Caco-2 (cell line): ENCODE measurements around the gene UNC45A. TPM values are rescaled to one million over a fixed set of nuclear protein-coding genes. Genes with fewer than 3 reads are reported as not detected.

ENCODE experiments used
- BruUV-seq: library from RNA; stranded (reverse); fragments of 400-500 nt; replicated peaks from 2 replicates; lab custom pipeline; 2021; lab: Mats Ljungman, UMichigan
- CTCF ChIA-PET: fragments of 300-600 bp; sonication (Branson Sonifier 250); formaldehyde crosslinking; loops from one replicate; lab custom pipeline; 2022; ENCODE audit warnings: antibody characterized with exemption; lab: Charles Lee
- POLR2A ChIA-PET: fragments of 300-600 bp; sonication (Branson Sonifier 250); formaldehyde crosslinking; loops from one replicate; lab custom pipeline; 2022; ENCODE audit warnings: antibody characterized with exemption; lab: Charles Lee
- DNase-seq, 2 experiments: peaks; one replicate each; pipeline versions ENCODE4 v3.0.0 to v3.0.0-alpha.2; 2020 to 2022
- H3K27me3 ChIP-seq: replicated peaks from 2 replicates; pipeline ENCODE4 v1.6.0; 2011; ENCODE audit warnings: low read length; ENCODE audit not compliant: control insufficient read depth, insufficient read depth
- H3K36me3 ChIP-seq: 2 replicates; pipeline ENCODE4 v1.5.1; 2011; ENCODE audit warnings: low read length; ENCODE audit not compliant: control insufficient read depth, insufficient read depth
- H3K4me1 ChIP-seq: fragments of 250-450 bp; sonication (Bioruptor Pico); 2 replicates; pipeline ENCODE4 v1.5.1; 2020; ENCODE audit warnings: mild to moderate bottlenecking
- H3K4me3 ChIP-seq: 2 replicates; pipeline ENCODE4 v1.5.1; 2011; ENCODE audit warnings: low read depth, mild to moderate bottlenecking, control low read depth, low read length
- H3K9me3 ChIP-seq: fragments of 250-450 bp; sonication (Bioruptor Pico); 2 replicates; pipeline ENCODE4 v1.5.1; 2020; ENCODE audit warnings: mild to moderate bottlenecking, moderate library complexity
- H3K27ac Mint-ChIP-seq: one replicate; pipeline ENCODE4 v1.8.0; 2022; ENCODE audit warnings: mixed read lengths; ENCODE audit not compliant: unreplicated experiment
- H3K27me3 Mint-ChIP-seq: one replicate; pipeline ENCODE4 v1.8.0; 2022; ENCODE audit warnings: mixed read lengths; ENCODE audit not compliant: insufficient read depth, unreplicated experiment
- H3K36me3 Mint-ChIP-seq: one replicate; pipeline ENCODE4 v1.8.0; 2022; ENCODE audit warnings: mild to moderate bottlenecking, mixed read lengths; ENCODE audit not compliant: insufficient read depth, unreplicated experiment
- H3K4me1 Mint-ChIP-seq: one replicate; pipeline ENCODE4 v1.8.0; 2022; ENCODE audit warnings: low read depth, mixed read lengths; ENCODE audit not compliant: unreplicated experiment
- H3K4me3 Mint-ChIP-seq: one replicate; pipeline ENCODE4 v1.8.0; 2022; ENCODE audit warnings: mild to moderate bottlenecking, moderate library complexity, mixed read lengths; ENCODE audit not compliant: unreplicated experiment
- H3K9me3 Mint-ChIP-seq: one replicate; pipeline ENCODE4 v1.8.0; 2022; ENCODE audit warnings: mixed read lengths; ENCODE audit not compliant: unreplicated experiment
- CTCF ChIP-seq, 2 experiments: fragments of 200-600 bp in 1 of 2; IDR thresholded peaks; 1 replicate in 1 of 2; 2 replicates in 1 of 2; pipeline versions ENCODE4 v1.5.1 to v1.8.0; 2011 to 2022; ENCODE audit warnings: antibody characterized with exemption in 1 of 2, control low read depth in 1 of 2, inconsistent platforms in 1 of 2, low read depth in 1 of 2, low read length in 1 of 2, mild to moderate bottlenecking in 1 of 2, moderate library complexity in 1 of 2; ENCODE audit not compliant: insufficient read depth in 1 of 2, severe bottlenecking in 1 of 2, unreplicated experiment in 1 of 2
- intact Hi-C: fragments of 100-400 bp; cut with micrococcal nuclease; formaldehyde crosslinking; loops from one replicate; pipeline ENCODE4 v1.10.0; 2022; ENCODE audit not compliant: unreplicated experiment
- total RNA-seq: library from RNA; stranded (reverse); gene quantifications from 2 replicates; pipeline ENCODE4 v1.2.3, GENCODE V29; 2022

The UNC45A gene
- total RNA-seq, 1 experiment from 2014 or later: 62.6 TPM

- no TSS peak for BruUV-seq
- ChIA-PET CTCF (no interaction called here), POLR2A (interaction anchor here (0.6 kb wide), 1 partner anchor 17 kb away, joined by 3 read pairs; no protein-coding TSS in a partner anchor)
- H3K9me3 Mint-ChIP-seq: no peaks in the 10 kb centered on the region
- H3K36me3 Mint-ChIP-seq: peaks cover 59% of the 10 kb centered on the region
- peaks cover 6% of the 10 kb centered on the region for H3K4me1 Mint-ChIP-seq
- H3K27ac Mint-ChIP-seq: no peak overlapping the region
- no peaks in the 10 kb centered on the region for H3K27me3 Mint-ChIP-seq
- no peak overlapping the region for H3K4me3 ChIP-seq
- peaks cover 1% of the 10 kb centered on the region for H3K36me3 ChIP-seq
- H3K27me3 ChIP-seq: no peaks in the 10 kb centered on the region
- no peak for TF ChIP-seq CTCF (IDR thresholded peaks at IDR 0.05; ENCODE audit: insufficient read depth in 1 of 2, low read depth in 1 of 2, low read length in 1 of 2, severe bottlenecking in 1 of 2, unreplicated experiment in 1 of 2)
- no peak for DNase-seq
- H3K4me3 Mint-ChIP-seq: no peak overlapping the region
- H3K9me3 ChIP-seq: no peaks in the 10 kb centered on the region
- peaks cover 4% of the 10 kb centered on the region for H3K4me1 ChIP-seq
- intact Hi-C loops: loop anchor here (5.0 kb wide), 1 partner anchor 32 kb away; the partner anchor contains the start of gene PRC1
Measured at GRCh38 chr15:90959894-90960293, 24.8 kb downstream of the UNC45A start.

GRCh38 chr15:90960298-90961091 lies 25.4 kb downstream of the UNC45A start:
- H3K36me3 Mint-ChIP-seq: peaks cover 60% of the 10 kb centered on the region

GRCh38 chr15:90962021-90962420 lies 26.9 kb downstream of the UNC45A start:
- Mint-ChIP-seq H3K27ac (no peak overlapping the region), H3K9me3 (no peaks in the 10 kb centered on the region), H3K4me3 (no peak overlapping the region), H3K36me3 (peaks cover 76% of the 10 kb centered on the region), H3K4me1 (peaks cover 6% of the 10 kb centered on the region), H3K27me3 (no peaks in the 10 kb centered on the region)
- no peak overlapping the region for H3K4me3 ChIP-seq
- intact Hi-C loops: no loop called here
- H3K36me3 ChIP-seq: peaks cover 1% of the 10 kb centered on the region
- no peaks in the 10 kb centered on the region for H3K9me3 ChIP-seq
- H3K4me1 ChIP-seq: no peaks in the 10 kb centered on the region
- no TSS peak for BruUV-seq
- no peak for TF ChIP-seq CTCF (IDR thresholded peaks at IDR 0.05; ENCODE audit: insufficient read depth in 1 of 2, low read depth in 1 of 2, low read length in 1 of 2, severe bottlenecking in 1 of 2, unreplicated experiment in 1 of 2)
- ChIA-PET CTCF (no interaction called here), POLR2A (no interaction called here)
- H3K27me3 ChIP-seq: no peaks in the 10 kb centered on the region
- no peak for DNase-seq

More at GRCh38 chr15:90960298-90961091, 25.4 kb downstream of the UNC45A start:
- Mint-ChIP-seq H3K27ac (peak overlapping the region; percentile 45), H3K27me3 (no peaks in the 10 kb centered on the region), H3K9me3 (no peaks in the 10 kb centered on the region), H3K4me3 (no peak overlapping the region), H3K4me1 (peaks cover 6% of the 10 kb centered on the region)
- no peak for DNase-seq
- H3K4me1 ChIP-seq: peaks cover 4% of the 10 kb centered on the region
- no TSS peak for BruUV-seq
- POLR2A ChIA-PET: no interaction called here
- H3K27me3 ChIP-seq: no peaks in the 10 kb centered on the region
- CTCF ChIA-PET: no interaction called here
- intact Hi-C loops: no loop called here
- H3K4me3 ChIP-seq: no peak overlapping the region
- H3K36me3 ChIP-seq: peaks cover 1% of the 10 kb centered on the region
- TF ChIP-seq CTCF (IDR thresholded peaks at IDR 0.05; ENCODE audit: insufficient read depth in 1 of 2, low read depth in 1 of 2, low read length in 1 of 2, severe bottlenecking in 1 of 2, unreplicated experiment in 1 of 2): no peak
- no peaks in the 10 kb centered on the region for H3K9me3 ChIP-seq
